GM19395 (cell line): ENCODE data around the gene DOCK11.

Source experiments
- ATAC-seq: cut with Tn5 transposase; IDR thresholded peaks from one replicate; pipeline ENCODE4 v1.9.1; 2021; ENCODE audit warnings: mild to moderate bottlenecking, moderate library complexity; ENCODE audit not compliant: unreplicated experiment

DOCK11 gene

GRCh38 chrX:118623062-118623461 lies 127.4 kb downstream of the DOCK11 start:
- no peak for ATAC-seq

GRCh38 chrX:118626346-118626745 lies 130.7 kb downstream of the DOCK11 start:
- no peak for ATAC-seq

GRCh38 chrX:118627084-118627758 lies 131.6 kb downstream of the DOCK11 start:
- no peak for ATAC-seq

- no peak for ATAC-seq
Measured at GRCh38 chrX:118630848-118631247, 135.2 kb downstream of the DOCK11 start.

- peak; percentile 72 for ATAC-seq
Measured at GRCh38 chrX:118631586-118631985, 136.0 kb downstream of the DOCK11 start.

GRCh38 chrX:118632862-118633261 lies 137.2 kb downstream of the DOCK11 start:
- ATAC-seq: no peak

GRCh38 chrX:118633530-118633929 lies 137.9 kb downstream of the DOCK11 start:
- no peak for ATAC-seq

- ATAC-seq: no peak
Measured at GRCh38 chrX:118634336-118634735, 138.7 kb downstream of the DOCK11 start.

GRCh38 chrX:118637997-118638396 lies 142.4 kb downstream of the DOCK11 start:
- ATAC-seq: no peak

- no peak for ATAC-seq
Measured at GRCh38 chrX:118644378-118644777, 148.8 kb downstream of the DOCK11 start.

- ATAC-seq: no peak
Measured at GRCh38 chrX:118652717-118653116, 157.1 kb downstream of the DOCK11 start.

- no peak for ATAC-seq
Measured at GRCh38 chrX:118654331-118654730, 158.7 kb downstream of the DOCK11 start.

GRCh38 chrX:118655561-118656246 lies 160.1 kb downstream of the DOCK11 start:
- ATAC-seq: no peak

GRCh38 chrX:118657413-118657812 lies 161.8 kb downstream of the DOCK11 start:
- no peak for ATAC-seq

- ATAC-seq: no peak
Measured at GRCh38 chrX:118660085-118660484, 164.5 kb downstream of the DOCK11 start.

GRCh38 chrX:118665204-118665603 lies 169.6 kb downstream of the DOCK11 start:
- ATAC-seq: no peak

GRCh38 chrX:118666521-118666920 lies 170.9 kb downstream of the DOCK11 start:
- no peak for ATAC-seq

GRCh38 chrX:118669435-118669834 lies 173.8 kb downstream of the DOCK11 start:
- no peak for ATAC-seq

GRCh38 chrX:118675326-118675965 lies 179.8 kb downstream of the DOCK11 start:
- no peak for ATAC-seq

- ATAC-seq: no peak
Measured at GRCh38 chrX:118675966-118676349, 180.3 kb downstream of the DOCK11 start.

GRCh38 chrX:118677318-118677717 lies 181.7 kb downstream of the DOCK11 start:
- no peak for ATAC-seq

GRCh38 chrX:118679290-118679689 lies 183.7 kb downstream of the DOCK11 start:
- ATAC-seq: no peak
